Body of pancreas (tissue), 4 donors: ENCODE data around the gene ERC1. TPM values are rescaled to one million over a fixed set of nuclear protein-coding genes. Genes with fewer than 3 reads are reported as not detected.
A peak's percentile ranks its signal among the peaks of the same experiment; 100 is the strongest.

ENCODE experiments used
- ATAC-seq: fragments of 150-250 bp; one replicate; pipeline ENCODE4 v1.9.1; 2016
- DNase-seq, 4 donors: peaks; one replicate each; pipeline ENCODE4 v3.0.0-alpha.2; 2019
- H3K27ac ChIP-seq, 4 donors: fragments of 200-600 bp; sonication (generic); 1 replicate in 3 of 4; 2 replicates in 1 of 4; pipeline versions ENCODE4 v1.5.1 to v1.6.1; 2016 to 2019; ENCODE audit warnings: mild to moderate bottlenecking in 1 of 4, mixed read lengths in 1 of 4, moderate library complexity in 1 of 4
- H3K27me3 ChIP-seq, 2 donors: fragments of 200-600 bp; sonication (generic); one replicate each; pipeline ENCODE4 v1.6.0; 2016; ENCODE audit warnings: mild to moderate bottlenecking in 1 of 2
- H3K36me3 ChIP-seq, 2 donors: fragments of 200-600 bp; sonication (generic); replicated peaks in 1 of 2; 2 replicates each; pipeline ENCODE4 v1.5.1; 2016; ENCODE audit warnings: low read depth in 2 of 2; ENCODE audit not compliant: insufficient read depth in 1 of 2
- H3K4me1 ChIP-seq: fragments of 200-600 bp; sonication (generic); one replicate; pipeline ENCODE4 v1.6.0; 2016
- H3K4me3 ChIP-seq, 2 donors: fragments of 200-600 bp; sonication (generic); 1 replicate in 1 of 2; 2 replicates in 1 of 2; pipeline ENCODE4 v1.5.1; 2016 to 2019
- H3K9me3 ChIP-seq, 3 donors: fragments of 200-600 bp; sonication (generic); 1 replicate in 2 of 3; 2 replicates in 1 of 3; pipeline ENCODE4 v1.5.1; 2016
- CTCF ChIP-seq, 7 experiments: fragments of 450-650 bp in 4 of 7; fragments of 200-600 bp in 3 of 7; sonication (generic) in 3 of 7; IDR thresholded peaks; one replicate each; pipeline ENCODE4 v1.5.1; 2016 to 2019; ENCODE audit warnings: antibody characterized with exemption in 7 of 7
- POLR2A ChIP-seq, 3 donors: fragments of 450-650 bp; IDR thresholded peaks; one replicate each; pipeline ENCODE4 v1.6.1; 2016; ENCODE audit warnings: antibody characterized with exemption in 3 of 3, mild to moderate bottlenecking in 2 of 3
- WGBS, 2 donors: methylation state at CpG; one replicate each; pipeline ENCODE4 v1.1.5; 2017; 5-methylcytosine and 5-hydroxymethylcytosine counted together
- intact Hi-C: fragments of 100-400 bp; cut with DNase I; formaldehyde crosslinking; loops from one replicate; pipeline ENCODE4 v1.15.1; 2023
- total RNA-seq, 2 donors: library from RNA; depleted of rRNA; stranded (reverse); fragments of >200 nt; gene quantifications; one replicate each; pipeline ENCODE4 v1.1.0, GENCODE V29; 2016

Gene ERC1
- total RNA-seq, 2 donors from 2014 or later: 20.8 to 29.0 TPM

DNA sequence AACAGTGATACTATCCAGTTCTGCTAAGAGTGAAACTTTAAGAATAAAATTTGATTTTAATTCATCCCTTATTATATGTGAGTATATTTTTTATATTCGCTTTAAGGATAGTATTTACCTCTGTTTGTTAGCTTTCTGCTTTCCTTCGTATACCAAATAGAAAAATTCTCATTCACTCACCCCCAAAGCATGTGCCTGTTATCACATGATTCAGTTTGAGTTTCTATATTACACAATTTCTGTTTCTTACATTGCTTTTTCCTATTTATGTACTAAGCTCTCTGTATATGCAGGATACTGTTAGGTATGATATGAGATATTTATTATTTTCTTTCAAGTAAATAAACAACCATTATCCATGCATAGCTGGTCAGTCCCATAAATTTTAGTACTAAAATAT is 328.2 kb downstream of the ERC1 start:
- 45 to 47% methylated on average over 2 of the region's 2 CpGs for WGBS, 2 donors
- Histone ChIP-seq H3K4me1 (peaks cover 20% of the 10 kb centered on the region), H3K27me3 (no peaks in the 10 kb centered on the region), H3K27ac (peak overlapping the region; percentile 48 to 78 (median 60)), H3K9me3 (no peaks in the 10 kb centered on the region), H3K4me3 (no peak overlapping the region), H3K36me3 (no peaks in the 10 kb centered on the region)
- DNase-seq (no peak), ATAC-seq (no peak)
- intact Hi-C loops: no loop called here
- no peak for TF ChIP-seq POLR2A (IDR thresholded peaks at IDR 0.05)
- TF ChIP-seq CTCF (IDR thresholded peaks at IDR 0.05): no peak

DNA sequence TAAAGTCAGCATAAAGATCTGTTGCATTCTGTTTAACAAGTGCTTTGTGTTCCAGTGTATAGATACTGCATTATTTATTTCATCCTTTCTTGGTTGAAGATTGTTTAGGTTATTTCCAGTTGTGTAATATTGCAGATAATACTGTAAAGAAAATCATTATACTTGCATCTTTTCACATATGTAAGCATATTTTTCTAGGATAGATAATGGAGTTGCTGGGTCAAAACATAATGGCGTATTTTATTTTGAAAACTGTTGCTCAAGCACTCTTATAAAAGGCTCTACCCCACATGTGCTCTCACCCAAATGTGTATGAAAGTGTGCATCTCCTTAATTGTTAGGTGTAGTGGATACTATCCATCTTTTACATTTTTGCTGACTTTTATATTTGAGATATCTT is 329.0 kb downstream of the ERC1 start:
- no peak overlapping the region for H3K4me3 ChIP-seq
- 96 to 97% methylated on average over 1 of the region's 1 CpG for WGBS, 2 donors
- intact Hi-C loops: no loop called here
- peak overlapping the region in 1 of 4 donors; percentile 78 for H3K27ac ChIP-seq
- H3K9me3 ChIP-seq: no peaks in the 10 kb centered on the region
- TF ChIP-seq CTCF (IDR thresholded peaks at IDR 0.05): no peak
- TF ChIP-seq POLR2A (IDR thresholded peaks at IDR 0.05): no peak
- ATAC-seq (no peak), DNase-seq (no peak)
- peaks cover 20% of the 10 kb centered on the region for H3K4me1 ChIP-seq
- H3K27me3 ChIP-seq: no peaks in the 10 kb centered on the region
- no peaks in the 10 kb centered on the region for H3K36me3 ChIP-seq

GRCh38 chr12:1322821-1323220 is 331.8 kb downstream of the ERC1 start:
- H3K9me3 ChIP-seq: no peaks in the 10 kb centered on the region
- H3K4me3 ChIP-seq: no peak overlapping the region
- DNase-seq (no peak), ATAC-seq (no peak)
- no peak overlapping the region for H3K27ac ChIP-seq
- H3K27me3 ChIP-seq: no peaks in the 10 kb centered on the region
- WGBS, 2 donors: 90 to 91% methylated on average over 3 of the region's 3 CpGs
- TF ChIP-seq CTCF (IDR thresholded peaks at IDR 0.05) (no peak), POLR2A (IDR thresholded peaks at IDR 0.05) (no peak)
- intact Hi-C loops: no loop called here
- H3K4me1 ChIP-seq: peaks cover 20% of the 10 kb centered on the region
- no peaks in the 10 kb centered on the region for H3K36me3 ChIP-seq

GRCh38 chr12:1324099-1324498 is 333.1 kb downstream of the ERC1 start:
- ATAC-seq: no peak
- no peak for DNase-seq
- Histone ChIP-seq H3K27me3 (no peaks in the 10 kb centered on the region), H3K36me3 (no peaks in the 10 kb centered on the region), H3K27ac (no peak overlapping the region), H3K4me1 (peaks cover 8% of the 10 kb centered on the region), H3K9me3 (no peaks in the 10 kb centered on the region), H3K4me3 (no peak overlapping the region)
- WGBS, 2 donors: 71 to 89% methylated on average over 4 of the region's 4 CpGs
- TF ChIP-seq CTCF (IDR thresholded peaks at IDR 0.05) (no peak), POLR2A (IDR thresholded peaks at IDR 0.05) (no peak)
- intact Hi-C loops: no loop called here

DNA sequence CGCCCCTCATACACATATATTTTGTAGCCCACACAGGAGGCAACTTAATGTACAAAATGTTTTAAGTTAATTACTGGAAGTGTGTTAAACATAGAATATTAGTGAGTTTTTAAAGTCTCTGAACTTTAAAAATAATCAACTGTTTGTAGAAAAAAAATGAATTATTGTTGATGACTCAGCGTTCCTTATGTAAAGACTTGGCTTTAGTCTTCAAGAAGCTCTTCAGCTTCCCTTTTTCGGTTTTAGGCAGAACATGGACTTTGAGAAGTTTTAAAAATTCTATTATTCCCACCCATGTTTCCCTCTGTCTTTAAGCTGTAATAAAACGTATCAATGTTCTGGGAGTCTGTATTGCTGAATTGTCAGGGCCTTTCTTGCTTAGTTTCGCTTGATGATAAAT is 333.9 kb downstream of the ERC1 start:
- Histone ChIP-seq H3K27ac (no peak overlapping the region), H3K27me3 (no peaks in the 10 kb centered on the region), H3K4me3 (no peak overlapping the region), H3K36me3 (no peaks in the 10 kb centered on the region), H3K9me3 (no peaks in the 10 kb centered on the region), H3K4me1 (peaks cover under 1% of the 10 kb centered on the region)
- no peak for ATAC-seq
- TF ChIP-seq POLR2A (IDR thresholded peaks at IDR 0.05) (no peak), CTCF (IDR thresholded peaks at IDR 0.05) (no peak)
- no peak for DNase-seq
- intact Hi-C loops: no loop called here
- WGBS, 2 donors: 74 to 92% methylated on average over 5 of the region's 5 CpGs
